Measurements from ENCODE around the gene CEP85.
A peak's percentile ranks its signal among the peaks of the same experiment; 100 is the strongest.
"Not testable (repeated sequence)": the region's sequence is repeated elsewhere in the genome, so short reads cannot be mapped to it uniquely, and the experiment has no call there.

CEP85 gene

GRCh38 chr1:26220199-26220912 lies 13.6 kb upstream of the CEP85 start:
- no peak overlapping the region for H3K4me3 ChIP-seq (ENCODE audit: low read length)
- TF ChIP-seq CTCF (IDR thresholded peaks at IDR 0.05; ENCODE audit: insufficient read depth, low read depth, low read length, missing control alignments): no peak
- DNase-seq (ENCODE audit: low read depth): no peak

DNA sequence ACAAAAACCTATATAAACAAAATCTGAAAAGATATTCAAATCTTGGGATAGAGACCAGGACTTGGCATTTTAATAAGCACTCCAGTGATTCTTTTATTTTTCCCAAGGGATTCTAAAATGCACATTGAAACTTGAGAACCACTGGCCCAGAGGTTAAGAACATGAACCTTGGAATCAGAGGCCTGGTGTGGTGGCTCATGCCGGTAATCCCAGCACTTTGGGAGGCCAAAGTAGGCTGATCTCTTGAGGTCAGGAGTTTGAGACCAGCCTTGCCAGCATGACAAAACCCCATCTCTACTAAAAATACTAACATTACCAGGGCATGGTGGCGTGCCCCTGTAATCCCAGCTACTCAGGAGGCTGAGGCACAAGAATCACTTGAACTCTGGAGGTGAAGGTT lies 12.9 kb upstream of the CEP85 start:
- no peak for DNase-seq (ENCODE audit: low read depth)
- no peak for TF ChIP-seq CTCF (IDR thresholded peaks at IDR 0.05; ENCODE audit: insufficient read depth, low read depth, low read length, missing control alignments)
- H3K4me3 ChIP-seq (ENCODE audit: low read length): no peak overlapping the region

GRCh38 chr1:26224606-26225005 lies 9.4 kb upstream of the CEP85 start:
- DNase-seq (ENCODE audit: low read depth): no peak
- no peak overlapping the region for H3K4me3 ChIP-seq (ENCODE audit: low read length)
- no peak for TF ChIP-seq CTCF (IDR thresholded peaks at IDR 0.05; ENCODE audit: insufficient read depth, low read depth, low read length, missing control alignments)

DNA sequence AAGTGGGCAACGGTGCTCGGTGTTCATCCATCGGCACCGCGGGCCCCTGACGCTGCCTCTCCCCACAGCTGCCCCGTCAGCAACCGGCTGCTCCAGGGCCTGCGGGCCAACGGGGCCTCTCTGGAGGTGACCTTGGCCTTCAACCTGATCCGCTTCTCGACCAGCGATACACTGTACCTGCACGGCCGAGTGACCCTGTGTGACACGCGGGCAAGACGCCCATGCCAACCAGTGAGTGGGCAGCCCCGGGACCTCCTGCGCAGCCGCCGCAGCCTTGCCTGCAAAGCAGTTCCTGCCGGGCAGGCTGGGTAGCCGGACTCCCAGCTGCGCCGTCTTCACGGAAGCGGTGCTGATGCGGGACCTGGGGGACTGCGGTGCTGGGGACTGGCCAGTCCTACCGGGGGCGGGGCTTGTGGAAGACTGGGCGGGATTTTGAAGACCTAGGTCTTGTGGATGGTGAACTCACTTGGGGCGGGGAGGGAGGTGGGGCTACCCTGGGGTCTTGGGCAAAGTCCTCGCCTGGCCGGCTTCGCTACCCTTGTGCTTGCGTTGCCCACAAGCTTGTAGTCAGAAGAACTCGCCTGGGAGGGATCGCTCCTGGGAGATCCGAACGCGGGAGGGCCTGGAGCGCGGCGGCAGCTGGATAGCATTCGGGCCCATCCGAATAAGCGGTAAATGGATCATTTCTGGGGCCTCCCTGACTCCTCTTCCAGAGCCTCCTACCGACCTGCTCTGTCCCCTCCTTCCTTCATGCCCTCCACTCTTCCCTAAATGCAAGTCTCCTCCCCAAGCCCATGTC lies 8.8 kb upstream of the CEP85 start:
- DNase-seq (ENCODE audit: low read depth): peak; percentile 62

DNA sequence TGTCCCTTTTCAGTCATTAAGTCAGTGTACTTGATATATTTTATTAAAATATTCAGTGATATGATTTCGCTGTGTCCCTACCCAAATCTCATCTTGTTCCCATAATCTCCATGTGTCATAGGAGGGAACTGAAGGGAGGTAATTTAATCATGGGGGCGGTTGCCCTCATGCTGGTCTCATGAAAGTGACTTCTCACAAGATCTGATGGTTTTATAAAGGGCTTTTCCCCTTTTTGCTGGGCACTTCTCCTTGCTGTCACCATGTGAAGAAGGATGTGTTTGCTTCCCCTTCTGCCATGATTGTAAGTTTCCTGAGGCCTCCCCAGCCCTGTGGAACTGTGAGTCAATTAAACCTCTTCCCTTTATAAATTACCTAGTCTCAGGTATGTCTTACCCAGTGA lies 3.3 kb upstream of the CEP85 start:
- not testable (repeated sequence) for H3K4me3 ChIP-seq (ENCODE audit: low read length); DNase-seq (ENCODE audit: low read depth)

More for the DNA sequence above, 8.8 kb upstream of the CEP85 start:
- TF ChIP-seq CTCF (IDR thresholded peaks at IDR 0.05; ENCODE audit: insufficient read depth, low read depth, low read length, missing control alignments): no peak
- peak overlapping the region; percentile 38 for H3K4me3 ChIP-seq (ENCODE audit: low read length)

DNA sequence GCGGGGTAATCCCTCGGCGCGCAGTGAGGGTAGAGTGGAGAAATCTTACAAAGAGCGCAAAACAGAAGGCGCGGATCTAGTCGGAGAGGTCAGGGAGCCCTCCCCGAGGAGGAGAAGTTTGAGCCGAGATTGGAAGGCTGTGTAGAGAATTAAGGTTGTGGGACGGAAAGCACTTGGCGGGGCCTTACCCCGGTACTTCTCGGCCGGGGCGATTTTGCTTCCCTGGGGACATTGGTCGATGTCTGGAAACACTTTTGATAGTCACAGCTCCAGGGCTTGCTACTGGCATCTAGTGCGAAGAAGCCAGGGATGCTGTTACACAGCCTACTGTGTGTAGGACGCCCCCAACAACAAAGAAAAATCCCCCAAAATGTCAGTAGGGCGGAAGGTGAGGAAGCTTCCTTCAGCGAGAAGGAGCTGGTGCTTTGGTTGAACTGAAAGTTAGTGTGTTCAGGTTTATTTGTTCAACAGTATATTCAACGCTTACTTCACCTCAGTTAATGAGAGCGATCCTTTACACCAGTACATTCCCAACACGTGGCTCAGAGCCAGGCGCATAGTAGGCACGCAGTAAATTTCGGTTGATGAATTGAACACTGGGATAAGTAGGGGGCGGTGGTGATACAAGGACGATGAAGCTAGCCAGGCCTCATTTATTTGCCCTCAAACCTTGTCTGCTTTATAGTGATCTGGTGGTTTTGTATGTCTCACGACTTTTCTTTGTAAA lies 807 bp downstream of the CEP85 start:
- H3K4me3 ChIP-seq (ENCODE audit: low read length): peak overlapping the region; percentile 93
- no peak for TF ChIP-seq CTCF (IDR thresholded peaks at IDR 0.05; ENCODE audit: insufficient read depth, low read depth, low read length, missing control alignments)
- DNase-seq (ENCODE audit: low read depth): peak; percentile 30
